GM21528 (cell line): ENCODE results near the gene SLC38A11.
"Not testable (repeated sequence)": the region's sequence is repeated elsewhere in the genome, so short reads cannot be mapped to it uniquely, and the experiment has no call there.

Experiments used
- ATAC-seq: cut with Tn5 transposase; IDR thresholded peaks from one replicate; pipeline ENCODE4 v1.9.1; 2021; ENCODE audit warnings: mild to moderate bottlenecking, moderate library complexity; ENCODE audit not compliant: unreplicated experiment, low FRiP score

Gene SLC38A11

GRCh38 chr2:164887434-164888144, 67.7 kb downstream of the SLC38A11 start:
- no peak for ATAC-seq

GRCh38 chr2:164882276-164882675, 73.0 kb downstream of the SLC38A11 start:
- ATAC-seq, result no peak

GRCh38 chr2:164881524-164881923, 73.8 kb downstream of the SLC38A11 start:
- ATAC-seq, result no peak

- ATAC-seq, result no peak
Measured at GRCh38 chr2:164879901-164880535, 75.3 kb downstream of the SLC38A11 start.

GRCh38 chr2:164877927-164878326, 77.4 kb downstream of the SLC38A11 start:
- ATAC-seq, result no peak

GRCh38 chr2:164877169-164877568, 78.2 kb downstream of the SLC38A11 start:
- no peak for ATAC-seq

- ATAC-seq, result no peak
Measured at GRCh38 chr2:164875334-164876205, 79.8 kb downstream of the SLC38A11 start.

GRCh38 chr2:164873210-164873908, 82.0 kb downstream of the SLC38A11 start:
- ATAC-seq, result no peak

- no peak for ATAC-seq
Measured at GRCh38 chr2:164871404-164871803, 83.9 kb downstream of the SLC38A11 start.

- ATAC-seq, result no peak
Measured at GRCh38 chr2:164869420-164869772, 85.9 kb downstream of the SLC38A11 start.

- no peak for ATAC-seq
Measured at GRCh38 chr2:164868563-164869419, 86.5 kb downstream of the SLC38A11 start.

GRCh38 chr2:164867779-164868397, 87.4 kb downstream of the SLC38A11 start:
- ATAC-seq, result no peak

- not testable (repeated sequence) for ATAC-seq
Measured at GRCh38 chr2:164866381-164866780, 88.9 kb downstream of the SLC38A11 start.

GRCh38 chr2:164860694-164861042, 94.7 kb downstream of the SLC38A11 start:
- ATAC-seq, result no peak

GRCh38 chr2:164859906-164860693, 95.2 kb downstream of the SLC38A11 start:
- not testable (repeated sequence) for ATAC-seq

GRCh38 chr2:164859251-164859818, 96.0 kb downstream of the SLC38A11 start:
- no peak for ATAC-seq

GRCh38 chr2:164852086-164852485, 103.2 kb downstream of the SLC38A11 start:
- no peak for ATAC-seq

- ATAC-seq, result no peak
Measured at GRCh38 chr2:164850235-164850634, 105.1 kb downstream of the SLC38A11 start.
